GM23338 (cell line): ENCODE measurements around the gene STOML3. TPM values are rescaled to one million over a fixed set of nuclear protein-coding genes. Genes with fewer than 3 reads are reported as not detected.

ENCODE experiments used
- ATAC-seq: fragments of 200-7000 bp; cut with Tn5 transposase; 3 replicates; pipeline ENCODE4 v1.9.1; 2020
- DNase-seq: peaks from one replicate; pipeline ENCODE4 v3.0.0-alpha.2; 2015; ENCODE audit warnings: low spot score
- H2AFZ ChIP-seq: fragments of 200-600 bp; sonication (generic); 2 replicates; pipeline ENCODE4 v1.8.0; 2016; ENCODE audit warnings: antibody characterized with exemption, mild to moderate bottlenecking, moderate library complexity
- H3F3A ChIP-seq: fragments of 200-600 bp; sonication (generic); replicated peaks from 2 replicates; pipeline ENCODE4 v1.8.0; 2017; ENCODE audit warnings: antibody characterized with exemption, mixed run types, low read depth
- H3K27ac ChIP-seq: fragments of 200-600 bp; sonication (generic); 2 replicates; pipeline ENCODE4 v1.6.1; 2016; ENCODE audit warnings: low read depth
- H3K27me3 ChIP-seq: fragments of 200-600 bp; sonication (generic); 2 replicates; pipeline ENCODE4 v1.8.0; 2016; ENCODE audit warnings: mild to moderate bottlenecking, mixed run types, moderate library complexity; ENCODE audit not compliant: insufficient read depth
- H3K36me3 ChIP-seq: fragments of 200-600 bp; sonication (generic); 2 replicates; pipeline ENCODE4 v1.8.0; 2016; ENCODE audit warnings: mild to moderate bottlenecking; ENCODE audit not compliant: insufficient read depth
- H3K4me1 ChIP-seq: fragments of 200-600 bp; sonication (generic); 2 replicates; pipeline ENCODE4 v1.8.0; 2016; ENCODE audit warnings: mild to moderate bottlenecking, moderate library complexity; ENCODE audit not compliant: insufficient read depth
- H3K4me2 ChIP-seq: fragments of 200-600 bp; sonication (generic); 2 replicates; pipeline ENCODE4 v1.7.1; 2017; ENCODE audit warnings: mixed run types
- H3K4me3 ChIP-seq: fragments of 200-600 bp; sonication (generic); 2 replicates; pipeline ENCODE4 v1.6.1; 2016; ENCODE audit warnings: mixed run types
- H3K79me2 ChIP-seq: fragments of 200-600 bp; sonication (generic); replicated peaks from 2 replicates; pipeline ENCODE4 v1.8.0; 2017; ENCODE audit warnings: mild to moderate bottlenecking; ENCODE audit not compliant: insufficient read depth
- H3K9me2 ChIP-seq: fragments of 200-600 bp; sonication (generic); 2 replicates; pipeline ENCODE4 v1.8.0; 2017; ENCODE audit not compliant: insufficient read depth
- H4K20me1 ChIP-seq: fragments of 200-600 bp; sonication (generic); replicated peaks from 2 replicates; pipeline ENCODE4 v1.8.0; 2017; ENCODE audit warnings: mild to moderate bottlenecking; ENCODE audit not compliant: insufficient read depth
- H3K27ac Mint-ChIP-seq: 2 replicates; pipeline ENCODE4 v1.8.0; 2020; ENCODE audit warnings: inconsistent platforms, mild to moderate bottlenecking, moderate library complexity, mixed read lengths
- H3K27me3 Mint-ChIP-seq: 3 replicates; pipeline ENCODE4 v1.8.0; 2022; ENCODE audit warnings: low read depth, mild to moderate bottlenecking, moderate library complexity, mixed read lengths, inconsistent platforms; ENCODE audit not compliant: insufficient read depth, poor library complexity
- H3K36me3 Mint-ChIP-seq: 3 replicates; pipeline ENCODE4 v1.8.0; 2021; ENCODE audit warnings: low read depth, mild to moderate bottlenecking, inconsistent platforms, moderate library complexity, mixed read lengths
- H3K4me1 Mint-ChIP-seq: 3 replicates; pipeline ENCODE4 v1.8.0; 2020; ENCODE audit warnings: mild to moderate bottlenecking, inconsistent platforms, mixed read lengths
- H3K4me3 Mint-ChIP-seq: 3 replicates; pipeline ENCODE4 v1.8.0; 2021; ENCODE audit warnings: moderate library complexity, mild to moderate bottlenecking, inconsistent platforms, mixed read lengths
- H3K9me3 Mint-ChIP-seq: 3 replicates; pipeline ENCODE4 v1.8.0; 2020; ENCODE audit warnings: moderate library complexity, mild to moderate bottlenecking, inconsistent platforms, mixed read lengths
- ETS1 ChIP-seq: IDR thresholded peaks from 2 replicates; pipeline ENCODE4 v1.6.1; 2016; ENCODE audit warnings: antibody characterized with exemption
- EZH2 ChIP-seq: fragments of 200-600 bp; sonication (generic); IDR thresholded peaks from one replicate; pipeline ENCODE4 v1.8.0; 2017; ENCODE audit warnings: antibody characterized with exemption, mild to moderate bottlenecking, low read depth; ENCODE audit not compliant: unreplicated experiment
- EZH2phosphoT487 ChIP-seq: fragments of 200-600 bp; sonication (generic); IDR thresholded peaks from one replicate; pipeline ENCODE4 v1.8.1; 2018; ENCODE audit warnings: antibody characterized with exemption; ENCODE audit not compliant: unreplicated experiment
- JUNB ChIP-seq: IDR thresholded peaks from one replicate; pipeline ENCODE4 v1.6.1; 2016; ENCODE audit warnings: antibody characterized with exemption; ENCODE audit not compliant: unreplicated experiment
- REST ChIP-seq: IDR thresholded peaks from one replicate; pipeline ENCODE4 v1.6.1; 2018; ENCODE audit warnings: antibody characterized with exemption; ENCODE audit not compliant: unreplicated experiment
- STAT1 ChIP-seq: IDR thresholded peaks from one replicate; pipeline ENCODE4 v1.6.1; 2016; ENCODE audit warnings: antibody characterized with exemption; ENCODE audit not compliant: unreplicated experiment
- ZNF114 ChIP-seq: fragments of 250-450 bp; sonication (Bioruptor Pico); IDR thresholded peaks from 2 replicates; pipeline ENCODE4 v1.5.0; 2020; ENCODE audit warnings: mild to moderate bottlenecking, moderate library complexity
- polyA plus RNA-seq: library from polyadenylated mRNA; unstranded; fragments of >200 nt; fragmentation: Nextera tagmentation; extraction: Ambion mirVana; gene quantifications from 2 replicates; pipeline ENCODE4 v1.2.1, GENCODE V29; 2016
- total RNA-seq: library from RNA; depleted of rRNA; stranded (reverse); fragments of >200 nt; shearing (Covaris generic); gene quantifications from 2 replicates; pipeline ENCODE4 v1.2.3, GENCODE V29; 2014
- TF ChIP-seq, protein P1 (sequence below): fragments of 250-450 bp; sonication (Bioruptor Pico); IDR thresholded peaks from 2 replicates; pipeline ENCODE4 v1.5.0; 2020; ENCODE audit warnings: mild to moderate bottlenecking, moderate library complexity

STOML3 gene
- total and polyA plus RNA-seq, 2 experiments from 2014 or later: not detected

- TF ChIP-seq, protein P1, sequence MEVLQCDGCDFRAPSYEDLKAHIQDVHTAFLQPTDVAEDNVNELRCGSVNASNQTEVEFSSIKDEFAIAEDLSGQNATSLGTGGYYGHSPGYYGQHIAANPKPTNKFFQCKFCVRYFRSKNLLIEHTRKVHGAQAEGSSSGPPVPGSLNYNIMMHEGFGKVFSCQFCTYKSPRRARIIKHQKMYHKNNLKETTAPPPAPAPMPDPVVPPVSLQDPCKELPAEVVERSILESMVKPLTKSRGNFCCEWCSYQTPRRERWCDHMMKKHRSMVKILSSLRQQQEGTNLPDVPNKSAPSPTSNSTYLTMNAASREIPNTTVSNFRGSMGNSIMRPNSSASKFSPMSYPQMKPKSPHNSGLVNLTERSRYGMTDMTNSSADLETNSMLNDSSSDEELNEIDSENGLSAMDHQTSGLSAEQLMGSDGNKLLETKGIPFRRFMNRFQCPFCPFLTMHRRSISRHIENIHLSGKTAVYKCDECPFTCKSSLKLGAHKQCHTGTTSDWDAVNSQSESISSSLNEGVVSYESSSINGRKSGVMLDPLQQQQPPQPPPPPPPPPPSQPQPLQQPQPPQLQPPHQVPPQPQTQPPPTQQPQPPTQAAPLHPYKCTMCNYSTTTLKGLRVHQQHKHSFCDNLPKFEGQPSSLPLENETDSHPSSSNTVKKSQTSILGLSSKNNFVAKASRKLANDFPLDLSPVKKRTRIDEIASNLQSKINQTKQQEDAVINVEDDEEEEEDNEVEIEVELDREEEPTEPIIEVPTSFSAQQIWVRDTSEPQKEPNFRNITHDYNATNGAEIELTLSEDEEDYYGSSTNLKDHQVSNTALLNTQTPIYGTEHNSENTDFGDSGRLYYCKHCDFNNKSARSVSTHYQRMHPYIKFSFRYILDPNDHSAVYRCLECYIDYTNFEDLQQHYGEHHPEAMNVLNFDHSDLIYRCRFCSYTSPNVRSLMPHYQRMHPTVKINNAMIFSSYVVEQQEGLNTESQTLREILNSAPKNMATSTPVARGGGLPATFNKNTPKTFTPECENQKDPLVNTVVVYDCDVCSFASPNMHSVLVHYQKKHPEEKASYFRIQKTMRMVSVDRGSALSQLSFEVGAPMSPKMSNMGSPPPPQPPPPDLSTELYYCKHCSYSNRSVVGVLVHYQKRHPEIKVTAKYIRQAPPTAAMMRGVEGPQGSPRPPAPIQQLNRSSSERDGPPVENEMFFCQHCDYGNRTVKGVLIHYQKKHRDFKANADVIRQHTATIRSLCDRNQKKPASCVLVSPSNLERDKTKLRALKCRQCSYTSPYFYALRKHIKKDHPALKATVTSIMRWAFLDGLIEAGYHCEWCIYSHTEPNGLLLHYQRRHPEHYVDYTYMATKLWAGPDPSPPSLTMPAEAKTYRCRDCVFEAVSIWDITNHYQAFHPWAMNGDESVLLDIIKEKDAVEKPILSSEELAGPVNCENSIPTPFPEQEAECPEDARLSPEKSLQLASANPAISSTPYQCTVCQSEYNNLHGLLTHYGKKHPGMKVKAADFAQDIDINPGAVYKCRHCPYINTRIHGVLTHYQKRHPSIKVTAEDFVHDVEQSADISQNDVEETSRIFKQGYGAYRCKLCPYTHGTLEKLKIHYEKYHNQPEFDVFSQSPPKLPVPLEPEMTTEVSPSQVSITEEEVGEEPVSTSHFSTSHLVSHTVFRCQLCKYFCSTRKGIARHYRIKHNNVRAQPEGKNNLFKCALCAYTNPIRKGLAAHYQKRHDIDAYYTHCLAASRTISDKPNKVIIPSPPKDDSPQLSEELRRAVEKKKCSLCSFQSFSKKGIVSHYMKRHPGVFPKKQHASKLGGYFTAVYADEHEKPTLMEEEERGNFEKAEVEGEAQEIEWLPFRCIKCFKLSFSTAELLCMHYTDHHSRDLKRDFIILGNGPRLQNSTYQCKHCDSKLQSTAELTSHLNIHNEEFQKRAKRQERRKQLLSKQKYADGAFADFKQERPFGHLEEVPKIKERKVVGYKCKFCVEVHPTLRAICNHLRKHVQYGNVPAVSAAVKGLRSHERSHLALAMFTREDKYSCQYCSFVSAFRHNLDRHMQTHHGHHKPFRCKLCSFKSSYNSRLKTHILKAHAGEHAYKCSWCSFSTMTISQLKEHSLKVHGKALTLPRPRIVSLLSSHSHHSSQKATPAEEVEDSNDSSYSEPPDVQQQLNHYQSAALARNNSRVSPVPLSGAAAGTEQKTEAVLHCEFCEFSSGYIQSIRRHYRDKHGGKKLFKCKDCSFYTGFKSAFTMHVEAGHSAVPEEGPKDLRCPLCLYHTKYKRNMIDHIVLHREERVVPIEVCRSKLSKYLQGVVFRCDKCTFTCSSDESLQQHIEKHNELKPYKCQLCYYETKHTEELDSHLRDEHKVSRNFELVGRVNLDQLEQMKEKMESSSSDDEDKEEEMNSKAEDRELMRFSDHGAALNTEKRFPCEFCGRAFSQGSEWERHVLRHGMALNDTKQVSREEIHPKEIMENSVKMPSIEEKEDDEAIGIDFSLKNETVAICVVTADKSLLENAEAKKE (CRISPR knock-in tag): no peak
- TF ChIP-seq ZNF114 (CRISPR knock-in tag) (no peak), EZH2 (no peak), EZH2phosphoT487 (no peak), JUNB (no peak), STAT1 (no peak), ETS1 (no peak)
Observed at GRCh38 chr13:38981096-38981495, 9.5 kb downstream of the STOML3 start (continued).

DNA sequence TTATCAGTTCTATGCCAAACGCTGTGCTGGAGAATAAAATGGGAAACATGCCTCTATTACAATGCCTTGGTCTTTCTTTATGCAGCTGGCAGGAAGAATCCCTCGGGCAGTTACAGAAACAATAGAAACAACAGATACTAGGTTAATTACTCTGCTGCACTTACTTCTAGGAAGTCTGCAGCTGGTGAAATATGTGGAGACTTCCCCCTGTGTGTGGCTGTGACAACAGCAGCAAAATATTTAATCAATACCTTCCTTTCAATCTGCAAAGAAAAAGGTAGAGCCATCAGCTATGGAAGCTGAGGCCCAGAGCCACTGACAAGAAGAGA is 9.9 kb downstream of the STOML3 start:
- Histone ChIP-seq H3K79me2 (no peaks in the 10 kb centered on the region), H3K9me2 (peaks cover 5% of the 10 kb centered on the region; the same call in 1 of the 2 replicates), H3K4me3 (no peak overlapping the region), H3K27ac (no peak overlapping the region), H3K27me3 (no peaks in the 10 kb centered on the region), H2AFZ (peak overlapping the region; percentile 67), H3K4me1 (peaks cover 22% of the 10 kb centered on the region), H4K20me1 (no peaks in the 10 kb centered on the region), H3K36me3 (no peaks in the 10 kb centered on the region), H3F3A (no peaks in the 10 kb centered on the region), H3K4me2 (peak overlapping the region; percentile 11)
- no peaks in the 10 kb centered on the region for H3K27me3 Mint-ChIP-seq
- peaks cover 16% of the 10 kb centered on the region for H3K4me1 Mint-ChIP-seq
- peaks cover 10% of the 10 kb centered on the region for H3K9me3 Mint-ChIP-seq
- no peak overlapping the region for H3K4me3 Mint-ChIP-seq
- ATAC-seq (no peak; the same call in none of the 3 replicates), DNase-seq (no peak)
- H3K36me3 Mint-ChIP-seq: peaks cover 7% of the 10 kb centered on the region; the same call in 2 of the 3 replicates
- no peak overlapping the region for H3K27ac Mint-ChIP-seq
- no peak for TF ChIP-seq REST
